Testis (tissue), 2 donors: ENCODE data around the gene PDIA6.

Source experiments
- POLR2A ChIP-seq: fragments of 450-650 bp; IDR thresholded peaks from one replicate; pipeline ENCODE4 v1.6.1; 2017; ENCODE audit warnings: antibody characterized with exemption, mild to moderate bottlenecking, moderate library complexity
- TF ChIP-seq, protein P1 (sequence below), 3 experiments: fragments of 450-650 bp in 2 of 3; fragments of 200-600 bp in 1 of 3; sonication (generic) in 1 of 3; IDR thresholded peaks; one replicate each; pipeline ENCODE4 v1.5.1; 2016 to 2019; ENCODE audit warnings: antibody characterized with exemption in 3 of 3, mild to moderate bottlenecking in 2 of 3, moderate library complexity in 1 of 3

DNA sequence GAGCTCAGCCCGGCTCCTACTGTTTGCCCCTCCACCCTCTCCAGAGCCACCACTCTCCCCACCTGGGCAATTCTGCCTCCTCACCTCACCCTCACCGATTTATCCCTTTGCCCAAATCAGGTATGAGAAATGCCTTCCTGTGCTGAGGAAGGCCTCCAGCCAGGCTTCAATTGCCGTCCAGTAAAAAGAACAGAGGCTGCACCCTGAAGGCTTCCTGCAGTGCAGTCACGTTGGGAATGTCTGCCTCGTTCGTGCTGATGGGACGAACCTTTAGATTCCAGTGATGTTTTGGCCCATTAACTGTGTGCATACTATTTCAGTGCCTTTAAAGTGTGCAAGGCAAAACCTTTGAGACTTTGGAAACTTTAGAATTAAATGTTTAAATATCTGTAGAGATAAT lies 57.0 kb downstream of the PDIA6 start:
- TF ChIP-seq, protein P1, sequence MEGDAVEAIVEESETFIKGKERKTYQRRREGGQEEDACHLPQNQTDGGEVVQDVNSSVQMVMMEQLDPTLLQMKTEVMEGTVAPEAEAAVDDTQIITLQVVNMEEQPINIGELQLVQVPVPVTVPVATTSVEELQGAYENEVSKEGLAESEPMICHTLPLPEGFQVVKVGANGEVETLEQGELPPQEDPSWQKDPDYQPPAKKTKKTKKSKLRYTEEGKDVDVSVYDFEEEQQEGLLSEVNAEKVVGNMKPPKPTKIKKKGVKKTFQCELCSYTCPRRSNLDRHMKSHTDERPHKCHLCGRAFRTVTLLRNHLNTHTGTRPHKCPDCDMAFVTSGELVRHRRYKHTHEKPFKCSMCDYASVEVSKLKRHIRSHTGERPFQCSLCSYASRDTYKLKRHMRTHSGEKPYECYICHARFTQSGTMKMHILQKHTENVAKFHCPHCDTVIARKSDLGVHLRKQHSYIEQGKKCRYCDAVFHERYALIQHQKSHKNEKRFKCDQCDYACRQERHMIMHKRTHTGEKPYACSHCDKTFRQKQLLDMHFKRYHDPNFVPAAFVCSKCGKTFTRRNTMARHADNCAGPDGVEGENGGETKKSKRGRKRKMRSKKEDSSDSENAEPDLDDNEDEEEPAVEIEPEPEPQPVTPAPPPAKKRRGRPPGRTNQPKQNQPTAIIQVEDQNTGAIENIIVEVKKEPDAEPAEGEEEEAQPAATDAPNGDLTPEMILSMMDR (IDR thresholded peaks at IDR 0.05): no peak
- TF ChIP-seq POLR2A: no peak
